Muscle layer of colon (tissue), 2 donors: ENCODE results near the gene KRTAP29-1.

ENCODE experiments used
- H3K27ac ChIP-seq: one replicate; pipeline ENCODE4 v1.7.0; 2013; ENCODE audit warnings: low read depth, mild to moderate bottlenecking, low read length, moderate library complexity
- H3K27me3 ChIP-seq, 2 donors: one replicate each; pipeline ENCODE4 v1.7.0; 2013; ENCODE audit warnings: low read length in 2 of 2, mild to moderate bottlenecking in 2 of 2; ENCODE audit not compliant: insufficient read depth in 2 of 2, control insufficient read depth in 1 of 2
- H3K36me3 ChIP-seq: one replicate; pipeline ENCODE4 v1.7.0; 2013; ENCODE audit warnings: mild to moderate bottlenecking, low read length; ENCODE audit not compliant: insufficient read depth
- H3K4me1 ChIP-seq: one replicate; pipeline ENCODE4 v1.7.0; 2013; ENCODE audit warnings: mild to moderate bottlenecking, low read length; ENCODE audit not compliant: insufficient read depth
- H3K4me3 ChIP-seq, 2 donors: one replicate each; pipeline ENCODE4 v1.7.0; 2013; ENCODE audit warnings: low read length in 2 of 2, low read depth in 1 of 2, mild to moderate bottlenecking in 1 of 2, moderate library complexity in 1 of 2
- H3K9ac ChIP-seq: one replicate; pipeline ENCODE4 v1.7.0; 2013; ENCODE audit warnings: low read length
- H3K9me3 ChIP-seq: one replicate; pipeline ENCODE4 v1.7.0; 2013; ENCODE audit warnings: mild to moderate bottlenecking, low read length
- donor health status: abdominal sarcoma.
- donor health status: Adenocarcinoma of cecum.

The KRTAP29-1 gene

DNA sequence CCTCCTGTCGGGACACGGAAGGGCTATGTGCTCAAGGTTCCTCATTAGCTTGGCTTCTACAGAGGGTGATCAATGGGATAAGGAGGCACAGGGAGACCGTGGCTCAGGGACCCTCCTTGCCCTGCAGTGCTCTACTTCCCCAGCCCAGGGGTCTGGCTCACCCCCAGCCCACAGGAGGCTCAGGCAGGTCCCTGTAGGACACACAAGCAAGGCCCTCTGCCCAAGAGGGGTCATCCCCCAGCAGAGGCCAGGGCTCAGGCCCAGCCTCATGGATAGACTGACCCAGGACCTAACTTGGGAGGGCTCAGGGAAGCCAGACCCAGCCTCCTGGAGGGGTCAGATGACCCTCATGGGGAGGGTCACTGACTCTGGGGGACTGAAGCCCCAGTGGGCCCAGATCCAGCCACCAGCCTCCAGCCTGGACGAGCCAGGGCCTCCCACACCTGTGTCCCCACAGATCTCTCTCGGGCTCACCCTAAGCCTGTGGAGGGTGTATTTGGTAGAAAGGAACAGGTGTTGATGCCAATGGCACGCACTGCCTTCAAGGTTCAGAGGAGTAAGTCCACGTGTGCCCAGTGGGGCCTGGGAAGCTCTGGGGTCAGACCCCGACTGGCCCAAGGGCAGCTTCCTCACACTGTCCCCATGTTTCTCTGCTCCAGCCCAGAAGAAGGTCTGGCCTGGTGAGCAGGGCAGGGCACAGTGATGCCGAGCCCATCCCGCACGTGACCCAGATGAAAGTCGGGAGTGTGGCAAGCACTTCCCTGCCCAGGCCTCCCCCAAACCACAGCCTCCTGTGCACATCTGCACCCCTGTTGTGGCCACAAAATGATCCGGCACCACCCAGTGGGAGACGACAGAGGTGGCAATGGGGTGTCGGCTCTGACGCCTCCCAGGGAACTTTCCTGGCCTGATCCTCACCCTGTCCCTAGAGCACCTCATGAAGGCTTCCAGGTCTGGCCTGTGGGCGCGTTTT, 23.8 kb upstream of the KRTAP29-1 start:
- Histone ChIP-seq H3K27me3 (no peaks in the 10 kb centered on the region), H3K9ac (no peak overlapping the region), H3K27ac (no peak overlapping the region), H3K9me3 (no peaks in the 10 kb centered on the region), H3K4me3 (no peak overlapping the region), H3K4me1 (no peaks in the 10 kb centered on the region), H3K36me3 (no peaks in the 10 kb centered on the region)

DNA sequence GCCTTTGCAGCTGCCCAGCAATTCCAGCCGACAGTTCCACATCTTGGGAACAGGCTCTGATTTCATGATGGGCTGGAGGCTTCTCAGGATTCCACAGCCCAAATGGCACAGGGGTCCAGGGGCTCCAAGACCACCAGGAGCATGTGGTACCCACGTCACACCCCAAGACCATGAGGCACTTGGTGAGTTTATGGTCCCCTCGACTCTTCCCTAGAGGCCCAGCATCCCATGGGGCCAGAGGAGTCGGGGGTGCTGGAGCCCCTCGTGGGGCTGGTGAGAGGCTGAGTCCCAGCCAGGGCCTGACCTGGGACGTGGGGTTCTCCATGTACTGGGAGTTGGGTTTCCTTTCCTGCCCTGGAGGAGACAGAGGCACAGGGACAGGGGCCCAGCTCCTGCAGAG, 23.0 kb upstream of the KRTAP29-1 start:
- H3K4me1 ChIP-seq: no peaks in the 10 kb centered on the region
- no peaks in the 10 kb centered on the region for H3K27me3 ChIP-seq
- H3K27ac ChIP-seq: no peak overlapping the region
- no peak overlapping the region for H3K4me3 ChIP-seq
- H3K9me3 ChIP-seq: no peaks in the 10 kb centered on the region
- no peaks in the 10 kb centered on the region for H3K36me3 ChIP-seq
- H3K9ac ChIP-seq: no peak overlapping the region

DNA sequence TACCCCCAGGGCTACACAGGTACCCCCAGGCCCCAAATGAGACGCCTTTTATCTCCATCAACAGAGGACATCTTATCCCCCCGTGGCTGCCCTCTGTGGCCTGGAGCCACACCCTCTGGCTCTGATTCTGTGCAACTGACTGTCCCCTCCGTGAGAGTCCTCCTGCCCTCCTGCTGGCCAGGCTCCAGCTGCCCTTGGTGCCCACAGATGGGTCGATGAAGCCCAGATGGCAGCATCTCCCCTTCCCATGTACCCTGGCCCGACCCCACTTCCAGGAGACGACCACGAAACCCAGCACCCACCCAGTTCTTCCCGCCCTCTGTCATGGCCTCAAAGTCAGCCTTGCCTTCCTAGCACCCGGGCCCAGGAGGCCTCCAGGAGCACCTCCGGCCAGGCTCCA, 22.5 kb upstream of the KRTAP29-1 start:
- Histone ChIP-seq H3K4me1 (no peaks in the 10 kb centered on the region), H3K27ac (no peak overlapping the region), H3K27me3 (no peaks in the 10 kb centered on the region), H3K4me3 (no peak overlapping the region), H3K36me3 (no peaks in the 10 kb centered on the region), H3K9ac (no peak overlapping the region), H3K9me3 (no peaks in the 10 kb centered on the region)

DNA sequence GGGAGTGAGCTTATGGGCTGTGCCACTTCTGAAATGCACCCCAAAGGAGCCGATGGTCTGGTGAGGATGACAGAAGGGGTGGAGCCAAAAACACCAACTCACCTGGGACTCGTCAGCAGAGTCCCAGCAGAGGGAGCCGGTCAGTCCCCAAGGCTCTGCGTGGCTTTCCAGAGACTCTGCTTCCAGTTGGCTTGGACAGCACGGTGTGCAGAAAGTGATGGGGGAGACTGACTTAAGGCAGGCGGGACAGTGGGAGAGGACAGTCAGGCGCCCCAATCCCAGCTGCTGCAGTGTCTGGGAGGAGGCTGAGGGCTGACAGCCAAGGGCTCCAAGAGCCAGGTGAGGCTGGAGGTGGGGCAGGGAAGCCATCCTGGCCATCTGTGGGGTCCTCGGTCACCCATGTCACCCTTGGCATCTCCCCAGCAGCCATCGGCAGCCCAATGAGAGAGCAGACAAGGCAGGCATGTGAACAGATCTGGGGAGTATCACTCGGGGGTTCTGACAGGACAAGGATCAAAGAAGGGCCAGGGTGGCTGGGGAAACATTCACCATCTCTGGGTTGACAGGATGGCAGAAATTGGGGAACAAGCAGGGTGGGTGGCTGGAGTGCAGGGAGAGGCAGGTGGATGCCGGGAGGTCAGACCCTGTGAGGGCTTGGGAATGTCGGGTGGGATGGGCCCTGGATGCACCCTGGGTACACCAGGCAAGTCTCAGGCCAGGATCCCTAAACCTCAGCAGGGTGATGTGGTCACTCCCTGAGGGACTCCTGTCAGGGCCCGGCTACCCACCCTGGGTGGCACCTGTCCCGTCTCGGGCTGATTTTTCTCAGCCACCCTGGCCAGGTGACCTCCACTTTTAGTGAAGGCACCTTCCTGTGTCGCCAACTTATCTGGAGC, 21.8 kb upstream of the KRTAP29-1 start:
- Histone ChIP-seq H3K9me3 (no peaks in the 10 kb centered on the region), H3K4me1 (no peaks in the 10 kb centered on the region), H3K36me3 (no peaks in the 10 kb centered on the region), H3K27ac (no peak overlapping the region), H3K4me3 (no peak overlapping the region), H3K27me3 (no peaks in the 10 kb centered on the region), H3K9ac (no peak overlapping the region)

DNA sequence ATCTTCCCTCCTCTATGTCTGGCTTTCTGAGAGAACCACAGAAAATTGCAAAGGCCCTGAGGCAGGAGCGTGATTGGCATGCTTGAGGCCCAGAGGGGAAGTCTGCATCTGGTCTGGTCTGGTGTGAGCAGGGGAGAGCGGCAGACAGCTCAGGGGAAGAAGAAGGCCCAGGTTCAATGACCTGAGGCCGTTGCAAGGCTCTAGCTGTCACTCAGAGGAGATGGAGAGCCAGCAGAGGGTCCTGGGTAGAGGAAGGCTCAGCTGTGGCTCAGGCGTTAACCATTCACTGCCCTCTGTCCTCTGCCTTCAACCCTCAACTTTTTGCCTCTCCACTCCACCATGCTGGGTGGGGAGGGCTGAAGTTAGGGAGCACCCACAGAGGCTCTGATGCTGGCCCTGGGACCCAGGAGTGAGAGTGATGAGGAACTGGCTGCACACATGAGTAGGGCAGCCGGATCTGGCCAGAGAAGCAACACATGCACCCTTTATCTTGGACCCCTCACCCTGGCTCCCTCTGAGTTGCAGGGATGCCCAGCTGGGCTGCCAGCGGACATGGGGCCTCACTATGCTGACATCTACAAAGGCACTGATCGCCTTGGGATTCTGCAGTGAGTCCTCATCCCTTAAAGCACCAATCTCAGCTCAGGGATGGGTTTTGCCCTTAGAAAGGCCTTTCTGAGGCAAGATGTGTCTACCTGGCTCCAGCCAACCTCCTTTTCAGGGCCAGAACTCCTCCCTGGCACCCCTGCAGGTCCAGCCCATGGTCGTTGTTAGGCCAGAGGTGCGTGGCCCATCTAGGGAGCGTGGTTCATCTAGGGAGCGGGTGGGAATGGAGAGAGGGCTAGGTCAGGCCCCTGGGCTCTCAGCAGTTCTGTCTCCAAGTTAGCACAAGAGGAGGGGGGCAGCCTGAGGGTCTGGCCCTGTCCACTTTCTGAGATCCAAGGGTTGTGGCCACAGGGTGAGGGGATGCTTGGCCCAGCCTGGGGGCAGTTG, 20.5 kb upstream of the KRTAP29-1 start:
- H3K36me3 ChIP-seq: no peaks in the 10 kb centered on the region
- no peak overlapping the region for H3K4me3 ChIP-seq

DNA sequence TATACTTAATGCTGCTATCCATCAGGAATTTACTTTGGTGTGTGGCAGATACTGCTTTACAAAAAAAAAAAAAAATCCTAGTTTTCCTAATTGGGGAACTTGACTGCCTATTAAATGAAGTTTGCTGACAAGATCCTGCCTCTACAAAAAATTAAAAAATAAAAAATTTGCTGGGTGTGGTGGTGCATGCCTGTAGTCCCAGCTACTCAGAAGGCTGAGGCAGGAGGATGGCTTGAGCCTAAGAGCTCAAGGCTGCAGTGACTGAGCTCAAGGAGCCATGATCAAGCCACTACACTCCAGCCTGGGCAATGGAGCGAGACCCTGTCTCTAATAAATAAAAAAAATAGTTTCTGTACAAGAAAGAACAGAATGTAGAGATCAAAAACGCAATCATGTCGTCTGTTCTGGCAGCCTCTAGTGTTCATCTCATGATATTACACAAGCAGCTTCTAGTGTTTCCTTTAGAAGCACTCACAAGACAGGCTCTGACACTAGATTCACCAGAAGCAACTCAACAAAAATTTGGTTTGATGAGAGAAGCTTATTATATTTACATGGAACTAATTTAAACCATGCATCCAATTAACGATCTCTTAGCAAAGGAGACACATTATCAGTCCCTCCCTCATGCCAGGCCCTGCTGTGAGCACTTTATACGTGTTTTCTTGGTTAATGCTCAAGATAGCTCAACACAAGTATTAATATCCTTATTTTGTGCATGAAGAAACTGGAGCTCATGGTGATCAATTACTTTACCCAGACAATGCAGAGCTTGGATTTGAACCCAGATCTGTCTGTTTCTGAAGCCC, 19.6 kb upstream of the KRTAP29-1 start:
- no peaks in the 10 kb centered on the region for H3K27me3 ChIP-seq
- H3K36me3 ChIP-seq: no peaks in the 10 kb centered on the region
- no peaks in the 10 kb centered on the region for H3K4me1 ChIP-seq
- H3K9me3 ChIP-seq: no peaks in the 10 kb centered on the region
- H3K4me3 ChIP-seq: no peak overlapping the region
- H3K9ac ChIP-seq: no peak overlapping the region
- no peak overlapping the region for H3K27ac ChIP-seq

More for the DNA sequence above, 20.5 kb upstream of the KRTAP29-1 start:
- Histone ChIP-seq H3K9me3 (no peaks in the 10 kb centered on the region), H3K27me3 (no peaks in the 10 kb centered on the region), H3K9ac (no peak overlapping the region), H3K4me1 (no peaks in the 10 kb centered on the region), H3K27ac (no peak overlapping the region)

DNA sequence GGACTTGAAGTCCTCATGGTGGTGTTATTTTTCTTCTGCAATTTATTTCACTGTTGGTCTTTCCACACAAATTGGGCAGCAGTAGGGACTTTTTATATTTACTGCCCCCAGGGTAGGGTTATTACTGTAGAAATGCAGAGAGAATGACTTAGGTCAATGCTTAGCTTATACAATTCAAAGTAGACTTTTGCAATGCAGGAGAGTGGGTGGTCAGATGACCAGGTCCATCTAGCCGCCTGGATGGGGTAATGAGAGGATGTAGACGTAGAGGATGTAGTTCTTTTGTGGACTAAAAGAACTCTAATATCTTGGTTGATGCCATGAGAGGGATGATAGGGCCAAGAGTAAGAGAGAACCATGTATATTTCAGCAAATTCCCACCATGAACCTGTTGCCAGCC, 15.6 kb upstream of the KRTAP29-1 start:
- no peaks in the 10 kb centered on the region for H3K4me1 ChIP-seq
- H3K4me3 ChIP-seq: no peak overlapping the region
- H3K27ac ChIP-seq: no peak overlapping the region
- no peak overlapping the region for H3K9ac ChIP-seq
- H3K27me3 ChIP-seq: no peaks in the 10 kb centered on the region
- no peaks in the 10 kb centered on the region for H3K9me3 ChIP-seq
- no peaks in the 10 kb centered on the region for H3K36me3 ChIP-seq

DNA sequence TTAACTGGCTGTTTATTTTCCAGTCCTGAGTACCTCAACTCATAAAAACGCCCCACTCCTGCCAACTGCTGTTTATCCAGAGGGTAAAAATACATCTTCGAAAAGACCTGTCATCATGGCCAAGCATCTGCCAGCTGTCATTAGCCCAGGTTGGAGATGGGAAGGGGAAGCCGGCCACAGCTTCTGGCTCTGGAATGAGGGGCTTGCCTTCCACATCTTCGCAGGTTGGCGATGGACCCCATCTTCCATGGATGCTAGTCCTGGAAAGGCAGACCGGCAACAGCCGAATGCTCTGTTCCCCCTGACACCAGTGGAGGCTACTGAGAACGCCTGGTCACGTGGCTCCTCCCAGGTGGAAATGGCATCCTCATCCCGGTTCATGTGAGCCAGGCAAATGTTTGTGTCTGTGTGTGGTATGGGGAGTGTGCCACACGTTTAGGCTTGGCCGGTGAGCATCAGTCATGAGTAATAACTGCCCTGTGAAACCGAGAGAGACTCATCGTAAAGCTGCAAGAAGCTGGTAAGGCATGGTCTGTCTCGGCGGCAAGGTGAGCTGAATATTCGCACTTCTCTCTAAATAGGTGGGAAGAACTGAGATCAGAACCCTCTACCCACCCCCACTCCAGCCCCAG, 13.3 kb upstream of the KRTAP29-1 start:
- H3K9me3 ChIP-seq: no peaks in the 10 kb centered on the region
- no peaks in the 10 kb centered on the region for H3K4me1 ChIP-seq
- H3K4me3 ChIP-seq: no peak overlapping the region
- H3K27ac ChIP-seq: no peak overlapping the region
- H3K27me3 ChIP-seq: no peaks in the 10 kb centered on the region
- H3K36me3 ChIP-seq: no peaks in the 10 kb centered on the region
- H3K9ac ChIP-seq: no peak overlapping the region

DNA sequence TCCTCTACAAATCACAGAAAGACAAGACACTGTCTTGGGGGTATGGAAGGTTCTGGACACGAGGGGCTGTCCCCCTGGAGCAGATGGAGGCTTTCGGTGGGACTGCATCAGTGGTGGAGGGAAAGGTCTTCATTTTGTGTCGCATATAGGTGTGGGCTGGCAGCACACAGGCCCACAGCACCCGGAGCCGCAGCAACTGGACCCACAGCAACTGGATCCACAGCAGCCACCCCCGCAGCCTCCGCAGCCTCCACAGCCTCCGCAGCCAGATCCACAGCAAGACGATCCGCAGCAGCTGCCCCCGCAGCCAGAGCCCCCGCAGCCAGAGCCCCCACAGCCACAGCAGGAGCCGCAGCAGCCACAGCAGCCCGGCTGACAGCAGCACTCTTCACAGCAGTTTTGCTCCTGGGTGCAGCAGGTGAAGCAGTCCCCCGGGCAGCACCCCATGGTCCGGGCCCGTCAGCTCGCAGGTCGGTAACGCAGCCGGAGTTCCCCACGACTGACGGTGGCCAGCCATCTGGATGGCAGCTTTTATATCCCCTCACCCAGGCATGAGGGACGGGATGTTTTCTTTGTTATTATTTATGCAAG, 12.6 kb upstream of the KRTAP29-1 start, which contains the start of gene KRTAP17-1:
TSS of gene KRTAP17-1 (minus strand) at position 507 of the 591 bp plus-strand sequence. CDS start at position 447, 60 bp downstream.
- Histone ChIP-seq H3K36me3 (no peaks in the 10 kb centered on the region), H3K27me3 (no peaks in the 10 kb centered on the region)

More for the DNA sequence above, 12.6 kb upstream of the KRTAP29-1 start, which contains the start of gene KRTAP17-1:
- Histone ChIP-seq H3K9me3 (no peaks in the 10 kb centered on the region), H3K4me3 (no peak within 1 kb of the TSS), H3K9ac (no peak within 1 kb of the TSS), H3K4me1 (no peaks in the 10 kb centered on the region), H3K27ac (no peak within 1 kb of the TSS)
